ENCODE results near the gene GTF2I. TPM values are rescaled to one million over a fixed set of nuclear protein-coding genes. Genes with fewer than 3 reads are reported as not detected.
"Not testable (repeated sequence)": the region's sequence is repeated elsewhere in the genome, so short reads cannot be mapped to it uniquely, and the experiment has no call there.

The GTF2I gene
- total RNA-seq, 1 experiment from 2014 or later, result 113 TPM

- not testable (repeated sequence) for DNase-seq (ENCODE audit: low read depth in 1 of 2, low spot score in 2 of 2); H3K4me3 ChIP-seq; H3K36me3 ChIP-seq
Measured at GRCh38 chr7:74789200-74789736, 131.8 kb downstream of the GTF2I start.

GRCh38 chr7:74797848-74798622 is 140.5 kb downstream of the GTF2I start:
- H3K4me3 ChIP-seq; H3K4me1 ChIP-seq (replicated peaks); DNase-seq (ENCODE audit: low read depth in 1 of 2, low spot score in 2 of 2); H3K9me3 ChIP-seq (replicated peaks); H3K36me3 ChIP-seq; H3K27me3 ChIP-seq (replicated peaks); H3K27ac ChIP-seq: not testable (repeated sequence)

More at GRCh38 chr7:74789200-74789736, 131.8 kb downstream of the GTF2I start:
- not testable (repeated sequence) for H3K27me3 ChIP-seq (replicated peaks); H3K9me3 ChIP-seq (replicated peaks); H3K4me1 ChIP-seq (replicated peaks); H3K27ac ChIP-seq

- not testable (repeated sequence) for H3K36me3 ChIP-seq; H3K4me1 ChIP-seq (replicated peaks); DNase-seq (ENCODE audit: low read depth in 1 of 2, low spot score in 2 of 2); H3K27me3 ChIP-seq (replicated peaks); H3K27ac ChIP-seq; H3K4me3 ChIP-seq; H3K9me3 ChIP-seq (replicated peaks)
Measured at GRCh38 chr7:74798644-74799043, 141.1 kb downstream of the GTF2I start.

Other genes with a start within 250 kb of the GTF2I start
- 9.9 and 21.2 TPM in 2 replicates for gene GTF2IRD1, start 203.8 kb upstream of the GTF2I start, total RNA-seq (2014; rRNA removed; shearing (Covaris generic))
- not detected in 2 replicates for gene NCF1, start 116.3 kb downstream of the GTF2I start, total RNA-seq (2014; rRNA removed; shearing (Covaris generic))
- 6.7 and 8.8 TPM in 2 replicates for gene GTF2IRD2, start 193.9 kb downstream of the GTF2I start, total RNA-seq (2014; rRNA removed; shearing (Covaris generic))